SK-N-SH (cell line): ENCODE data around the gene GPR55. TPM values are rescaled to one million over a fixed set of nuclear protein-coding genes. Genes with fewer than 3 reads are reported as not detected.

Experiments
- polyA plus RNA-seq, 3 experiments: library from polyadenylated mRNA; depleted of rRNA; stranded (reverse); fragments of >200 nt; gene quantifications; 2 replicates each; pipeline ENCODE4 v1.2.3, GENCODE V29; 2012

The GPR55 gene
- polyA plus RNA-seq, 1 of the 3 experiments (the other 2 are of a cell fraction), result not detected

Other genes starting within 250 kb of the GPR55 start
- 15.7 and 18.7 TPM in 2 replicates for gene CAB39, start 212.4 kb downstream of the GPR55 start, polyA plus RNA-seq (2012; rRNA removed)
- 288 and 290 TPM in 2 replicates for gene ITM2C, start 60.3 kb downstream of the GPR55 start, polyA plus RNA-seq (2012; rRNA removed)
- not detected in 2 replicates for gene SPATA3, start 70.9 kb upstream of the GPR55 start, polyA plus RNA-seq (2012; rRNA removed)
- gene C2orf72, start 112.3 kb upstream of the GPR55 start, polyA plus RNA-seq (2012; rRNA removed), result 0.32 and 0.35 TPM in 2 replicates
- gene PSMD1, start 131.6 kb upstream of the GPR55 start, polyA plus RNA-seq (2012; rRNA removed), result 92.3 and 124 TPM in 2 replicates
- gene HTR2B, start 199.8 kb upstream of the GPR55 start, polyA plus RNA-seq (2012; rRNA removed), result 0.25 and 0.41 TPM in 2 replicates